GM18861 (cell line): ENCODE measurements around the gene CASKIN1.

Experiments used
- ATAC-seq: cut with Tn5 transposase; IDR thresholded peaks from one replicate; pipeline ENCODE4 v1.9.1; 2021; ENCODE audit not compliant: unreplicated experiment

CASKIN1 gene

DNA sequence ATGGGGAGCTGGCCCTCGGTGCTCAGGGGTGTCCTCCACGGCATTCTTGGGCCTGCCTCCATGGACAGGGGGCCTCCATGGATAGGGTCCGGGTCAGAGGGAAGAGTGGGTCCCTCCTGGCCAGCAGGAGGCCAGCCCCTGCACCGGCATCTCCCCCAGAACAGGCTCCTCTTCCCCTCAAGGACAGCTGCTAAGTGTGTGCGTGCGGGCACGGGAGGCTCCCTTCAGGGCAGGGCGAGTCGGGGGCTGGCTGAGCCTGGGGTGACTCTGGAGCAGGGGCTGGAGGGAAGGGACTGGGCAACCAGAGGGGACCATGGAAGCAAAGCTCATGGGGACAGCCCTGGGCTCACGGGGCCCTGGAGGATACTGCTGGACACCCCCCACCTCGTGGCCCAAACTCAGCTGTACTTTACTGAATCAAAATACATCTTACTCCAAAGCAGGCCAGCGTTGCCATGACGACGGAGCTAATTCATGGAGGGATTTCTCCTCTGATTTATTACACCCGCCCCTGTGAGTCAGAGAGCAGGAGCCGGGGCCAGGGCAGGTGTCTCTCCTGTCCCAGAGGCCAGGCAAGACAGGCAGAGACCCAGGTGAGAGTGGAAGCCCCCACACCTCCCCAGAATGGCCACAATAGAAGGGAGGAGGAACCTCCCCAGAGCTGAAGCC, 2.1 kb downstream of the CASKIN1 start:
- no peak for ATAC-seq

DNA sequence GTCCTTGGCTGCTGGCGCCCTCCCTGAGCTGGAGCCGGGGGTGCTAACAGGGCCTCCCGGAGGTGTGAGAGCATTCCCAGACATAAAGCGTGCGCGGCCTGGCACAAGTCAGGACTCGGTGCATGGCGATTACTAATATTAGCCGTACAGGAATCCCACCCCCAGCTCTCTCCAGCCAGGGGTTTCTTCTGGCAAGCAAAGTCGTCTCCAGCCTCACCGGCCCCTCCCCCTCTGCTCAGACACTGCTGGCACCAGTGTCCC, 5.0 kb downstream of the CASKIN1 start:
- ATAC-seq, result no peak

DNA sequence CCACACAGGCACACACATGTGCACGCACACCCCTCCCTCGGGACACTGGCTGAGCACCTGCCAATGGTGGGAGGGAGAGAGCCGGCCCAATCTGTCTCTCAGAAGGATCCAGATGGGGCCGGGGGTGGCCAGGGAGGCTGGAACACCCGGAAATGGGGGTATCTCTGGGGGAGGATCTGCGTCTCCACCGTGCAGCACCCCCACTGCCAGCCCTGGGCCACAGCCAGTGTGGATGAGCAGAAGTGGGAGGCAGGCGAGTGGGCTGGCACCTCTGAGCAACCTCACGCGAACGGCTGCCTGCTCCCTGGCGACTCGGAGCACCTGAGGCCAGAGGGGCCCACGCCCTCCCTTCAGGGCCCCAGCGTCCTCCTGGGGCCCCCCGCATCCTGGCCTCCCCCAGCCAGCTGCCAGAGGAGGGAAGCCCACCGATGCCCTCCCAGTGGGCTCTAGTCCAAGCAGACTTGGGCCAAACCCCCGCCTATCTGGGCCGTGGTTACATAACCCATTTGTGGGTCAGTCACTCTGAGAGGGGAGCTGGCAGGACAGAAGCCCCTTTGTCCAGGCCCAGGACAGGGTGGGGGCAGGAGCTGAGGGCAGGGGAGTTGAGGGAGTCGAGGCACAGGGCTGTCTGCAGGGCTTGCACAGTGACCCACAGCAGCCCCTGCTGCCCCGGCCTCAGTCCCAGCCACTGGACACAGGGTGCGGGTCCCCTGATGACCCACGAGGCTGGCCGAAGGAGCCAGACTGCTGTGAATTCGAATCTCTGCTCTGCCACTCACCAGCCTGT, 5.6 kb downstream of the CASKIN1 start:
- no peak for ATAC-seq

DNA sequence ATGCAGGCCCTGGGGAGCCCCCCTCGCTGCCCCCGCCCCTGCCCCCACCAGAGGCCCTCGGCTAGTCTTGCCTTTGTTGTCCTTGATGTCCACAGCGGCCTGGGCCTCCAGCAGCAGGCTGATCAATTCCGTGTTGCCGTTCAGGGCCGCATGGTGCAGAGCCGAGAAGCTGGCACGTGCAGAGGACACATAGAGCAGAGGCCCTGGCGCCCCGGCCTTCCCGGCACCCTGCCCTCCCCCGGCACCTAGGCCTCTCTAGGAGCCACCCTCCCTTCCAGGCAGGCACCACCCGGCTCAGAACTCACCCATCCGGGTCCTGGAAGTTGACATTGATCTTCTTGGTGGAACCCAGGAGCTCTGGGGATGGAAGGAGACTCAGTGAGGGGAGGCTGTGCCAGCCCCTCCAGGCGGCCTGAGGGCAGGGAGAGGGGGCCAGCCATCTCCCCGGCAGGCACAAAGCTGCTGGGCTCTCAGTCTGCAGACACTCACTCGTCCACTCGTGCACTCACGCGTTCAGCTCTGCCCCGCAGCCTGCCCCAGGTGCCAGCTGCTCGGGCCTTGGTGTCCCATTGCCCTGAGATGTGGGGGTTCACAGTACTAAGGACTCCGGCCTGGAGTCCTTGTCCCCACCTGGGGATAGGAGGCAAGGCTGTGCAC, 6.3 kb downstream of the CASKIN1 start:
- no peak for ATAC-seq

DNA sequence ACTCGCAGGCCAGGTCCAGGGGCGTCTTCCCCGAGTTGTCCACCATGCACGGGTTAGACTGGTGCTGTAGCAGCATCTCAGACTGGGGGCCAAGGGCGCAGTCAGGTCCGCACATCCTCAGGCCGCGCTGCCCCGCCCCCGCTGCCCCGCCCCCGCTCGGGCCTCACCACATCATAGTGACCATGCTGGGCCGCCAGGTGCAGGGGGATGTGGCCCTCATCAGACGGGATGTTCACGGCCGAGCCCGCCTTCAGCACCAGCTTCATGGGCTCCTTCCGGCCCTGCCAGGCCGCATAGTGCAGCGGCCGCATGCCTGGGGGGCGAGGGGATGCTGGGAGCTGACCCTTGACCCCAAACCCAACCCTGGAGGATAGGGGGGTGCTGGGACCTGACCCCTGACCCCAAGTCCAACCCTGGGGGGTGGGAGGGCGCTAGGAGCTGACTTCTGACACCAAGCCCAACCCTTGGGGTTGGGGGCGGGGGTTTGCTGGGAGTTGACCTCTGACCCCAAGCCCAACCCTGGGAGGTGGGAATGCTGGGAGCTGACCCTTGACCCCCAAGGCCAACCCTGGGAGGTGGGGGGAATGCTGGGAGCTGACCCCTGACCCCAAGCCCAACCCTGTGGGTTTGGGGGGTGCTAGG, 7.0 kb downstream of the CASKIN1 start:
- no peak for ATAC-seq

DNA sequence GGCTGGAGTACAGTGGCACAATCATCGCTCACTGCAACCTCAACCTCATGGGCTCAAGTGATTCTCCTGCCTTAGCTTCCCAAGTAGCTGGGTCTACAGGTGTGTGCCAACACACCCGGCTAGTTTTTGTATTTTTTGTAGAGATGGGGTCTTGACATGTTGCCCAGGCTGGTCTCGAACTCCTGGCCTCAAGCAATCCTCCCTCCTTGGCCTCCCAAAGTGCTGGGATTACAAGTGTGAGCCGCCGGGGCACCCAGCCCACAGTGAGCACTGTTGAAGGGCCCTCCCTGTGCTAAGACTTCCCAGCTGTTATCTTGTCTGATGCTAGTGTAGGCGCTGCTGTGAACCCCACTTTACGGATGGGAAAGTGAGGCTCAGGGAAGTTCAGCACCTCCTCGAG, 8.0 kb downstream of the CASKIN1 start:
- no peak for ATAC-seq

DNA sequence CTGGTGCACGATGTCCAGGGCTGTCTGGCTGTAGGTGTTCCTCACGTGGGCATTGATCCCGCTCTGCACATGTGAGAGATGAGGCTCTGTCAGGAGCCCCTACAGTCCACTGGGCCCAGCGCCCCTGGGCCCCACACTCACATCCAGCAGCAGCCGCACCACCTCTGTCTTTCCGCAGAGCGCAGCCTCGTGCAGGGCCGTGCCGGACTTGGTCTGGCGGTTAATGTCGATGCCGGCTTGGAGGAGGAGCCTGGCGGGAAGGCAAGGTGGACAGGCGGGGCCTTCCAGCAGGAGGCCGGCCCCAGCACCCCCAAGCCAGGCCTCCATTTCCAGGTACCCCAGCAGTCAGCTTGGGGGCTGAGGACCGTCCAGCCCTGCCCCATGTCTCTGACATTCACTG, 9.2 kb downstream of the CASKIN1 start:
- no peak for ATAC-seq

DNA sequence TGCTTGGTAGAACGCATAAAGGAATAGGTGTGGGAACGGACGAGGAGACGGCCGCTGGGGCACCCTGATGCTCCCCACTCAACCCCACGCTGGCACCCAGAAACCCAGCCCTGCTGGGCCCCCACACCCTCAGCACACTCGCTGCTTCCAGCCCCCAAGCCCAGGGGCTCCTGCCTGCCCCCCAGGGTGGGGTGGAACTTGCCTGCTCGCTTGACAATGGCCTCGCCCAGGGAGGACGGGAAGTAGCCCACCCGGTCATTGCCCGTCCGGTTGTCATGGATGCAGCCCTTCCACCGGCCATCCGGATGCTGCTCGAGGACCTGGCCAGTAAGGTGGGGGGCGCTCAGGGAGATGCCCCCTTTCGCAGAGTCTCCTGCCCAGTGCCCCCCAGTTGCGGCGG, 9.9 kb downstream of the CASKIN1 start:
- ATAC-seq, result no peak

DNA sequence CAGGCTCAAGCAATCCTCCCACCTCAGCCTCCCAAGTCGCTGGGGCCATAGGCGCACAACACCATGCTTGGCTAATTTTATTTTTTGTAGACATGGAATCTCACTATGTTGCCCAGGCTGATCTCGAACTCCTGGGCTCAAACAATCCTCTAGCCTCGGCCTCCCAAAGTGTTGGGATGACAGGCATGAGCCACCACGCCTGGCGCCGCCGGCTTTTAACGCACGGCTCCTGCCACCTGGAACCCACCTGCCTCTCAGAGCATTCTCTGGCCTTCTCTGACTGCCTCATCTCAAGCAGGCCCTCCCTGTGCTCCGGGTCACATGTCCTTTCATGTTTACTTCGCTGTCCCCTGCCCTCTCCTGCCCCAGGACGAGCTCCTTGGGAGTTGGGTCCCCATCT, 10.3 kb downstream of the CASKIN1 start:
- no peak for ATAC-seq

DNA sequence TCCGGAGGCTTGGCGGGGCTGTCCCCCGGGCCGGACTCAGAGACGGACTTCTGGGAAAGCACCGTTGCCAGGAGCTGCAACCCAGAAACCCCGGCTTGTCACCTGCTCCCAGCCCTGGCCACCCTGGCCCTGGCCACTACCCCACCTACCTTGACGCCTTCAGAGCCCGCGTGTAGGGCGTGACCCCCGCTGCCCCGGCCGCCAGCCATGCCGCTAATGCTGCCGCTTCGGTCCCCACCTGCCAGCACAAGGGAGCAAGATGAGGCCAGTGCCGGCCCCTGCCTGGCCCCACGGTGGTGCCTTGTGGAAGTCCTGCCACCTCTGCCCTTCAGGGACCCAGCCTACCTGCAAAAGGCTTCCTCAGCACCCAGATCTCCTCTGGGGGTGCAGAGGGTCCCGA, 11.4 kb downstream of the CASKIN1 start:
- ATAC-seq, result no peak

DNA sequence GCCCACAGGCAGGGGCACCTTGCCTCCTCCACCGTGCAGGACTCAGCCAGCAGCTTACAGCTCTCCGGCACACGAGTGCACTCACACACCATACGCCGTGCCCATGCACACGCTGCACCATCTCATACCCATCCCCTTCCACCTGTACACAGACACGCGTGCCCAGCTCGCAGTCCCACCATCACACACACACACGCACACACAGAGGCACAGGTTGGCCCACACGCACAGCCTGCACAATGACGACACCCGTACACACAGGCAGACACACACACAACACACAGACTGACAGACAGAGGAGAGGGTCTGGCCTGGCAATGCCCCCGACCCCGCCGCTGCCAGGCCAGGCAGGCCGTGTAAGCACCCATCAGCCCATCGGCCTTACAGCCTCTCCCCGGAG, 12.1 kb downstream of the CASKIN1 start:
- no peak for ATAC-seq

DNA sequence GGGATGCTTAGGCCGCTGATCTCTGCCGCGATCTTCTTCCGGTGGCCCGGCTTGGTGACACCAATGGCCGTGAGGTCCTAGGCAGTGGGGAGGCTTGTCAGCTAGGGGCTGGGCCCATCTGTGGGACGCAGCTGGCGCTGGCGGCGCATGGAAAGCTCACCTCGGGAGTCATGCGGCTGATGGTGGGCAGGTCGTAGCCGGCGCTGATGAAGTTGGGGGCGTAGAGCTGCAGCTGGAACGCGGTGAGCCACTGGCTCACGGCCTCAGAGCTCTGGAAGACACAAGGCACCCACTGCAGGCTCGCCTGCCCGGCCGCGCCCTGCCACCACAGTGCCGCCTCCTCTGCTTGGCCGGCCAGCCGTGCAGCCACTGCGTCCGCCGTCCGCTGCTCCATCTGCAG, 12.7 kb downstream of the CASKIN1 start:
- ATAC-seq, result no peak

DNA sequence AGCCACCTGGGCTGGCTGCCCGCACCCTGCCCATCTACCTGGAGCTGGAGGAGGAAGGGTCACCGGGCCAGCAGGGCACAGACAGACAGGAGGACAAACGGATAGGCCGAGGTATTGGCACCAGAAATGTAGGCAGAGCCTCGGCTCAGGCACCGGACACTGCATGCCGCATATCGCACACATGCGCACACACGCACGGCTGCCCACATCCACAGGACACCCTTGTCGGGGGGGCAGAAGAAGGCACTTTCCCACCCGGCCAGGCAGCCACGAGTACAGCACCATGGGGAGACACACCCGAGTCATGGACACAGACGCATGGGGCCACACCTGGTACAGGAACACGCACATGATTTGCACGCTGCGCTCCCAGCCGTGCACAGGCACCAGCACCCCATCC, 14.5 kb downstream of the CASKIN1 start:
- no peak for ATAC-seq

DNA sequence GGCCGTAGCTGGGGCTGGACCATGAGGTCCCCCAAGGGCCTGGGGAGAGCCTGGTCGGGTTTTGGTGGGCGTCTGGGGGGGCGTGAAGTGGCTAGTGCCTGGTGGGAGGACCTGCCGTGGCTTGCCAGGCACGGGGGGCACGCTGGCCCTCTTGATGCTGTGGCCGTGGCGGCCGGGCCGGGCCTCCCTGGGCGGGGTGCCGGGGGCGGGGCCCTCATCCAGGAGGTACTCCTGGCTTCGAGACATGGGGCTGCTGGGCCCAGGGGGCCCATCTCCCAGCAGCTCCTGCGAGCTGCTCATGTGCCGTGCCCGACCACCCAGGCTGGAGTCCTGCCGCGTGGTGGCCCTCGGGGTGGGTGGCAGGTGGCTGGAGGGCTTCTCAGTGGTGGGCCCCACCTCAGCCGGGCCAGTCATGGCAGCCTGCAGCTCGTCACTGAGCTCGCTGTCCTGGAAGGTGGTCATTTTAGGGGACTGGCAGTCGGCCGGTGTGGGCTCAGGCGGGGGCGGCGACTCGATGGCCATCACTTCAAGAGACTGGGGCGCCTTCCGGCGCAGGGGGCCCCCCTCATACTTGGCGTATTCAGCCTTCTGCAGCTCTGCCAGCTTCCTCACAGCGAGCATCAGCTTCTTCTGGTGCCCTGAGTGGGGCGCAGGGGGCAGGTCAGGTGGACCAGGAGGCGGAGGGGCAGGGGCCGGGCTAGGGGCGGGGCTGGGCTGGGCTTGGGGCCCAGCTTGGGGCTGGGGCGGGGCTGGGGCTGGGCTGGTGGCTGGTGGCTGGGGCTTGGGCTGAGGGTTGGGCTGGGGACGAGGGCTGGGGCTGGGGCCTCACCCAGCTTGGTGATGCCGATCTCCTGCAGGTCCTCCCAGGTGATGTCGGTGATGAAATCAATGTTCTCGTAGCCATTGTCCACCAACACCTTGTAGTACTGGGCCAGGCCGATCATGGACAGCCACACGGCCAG, 15.2 kb downstream of the CASKIN1 start:
- no peak for ATAC-seq

DNA sequence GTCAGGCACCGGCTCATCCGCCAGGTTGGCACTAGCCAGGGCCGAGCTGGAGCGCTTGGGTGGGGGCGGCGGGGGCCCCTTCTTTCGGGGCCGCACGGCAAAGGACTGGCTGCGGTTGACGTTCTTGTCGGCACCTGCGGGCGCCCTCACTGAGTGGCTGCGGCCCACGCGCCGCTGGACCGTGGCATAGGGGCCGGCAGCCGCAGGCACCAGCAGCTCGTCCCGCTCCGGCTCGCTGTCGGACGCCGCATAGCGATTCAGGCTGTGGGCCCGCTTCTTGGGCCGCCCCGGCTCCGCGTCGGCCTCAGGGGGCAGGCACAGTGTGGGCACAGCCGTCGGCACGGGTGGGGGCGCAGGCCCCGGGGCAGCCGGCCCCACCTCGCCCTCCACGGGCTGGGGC, 15.9 kb downstream of the CASKIN1 start:
- ATAC-seq, result no peak

DNA sequence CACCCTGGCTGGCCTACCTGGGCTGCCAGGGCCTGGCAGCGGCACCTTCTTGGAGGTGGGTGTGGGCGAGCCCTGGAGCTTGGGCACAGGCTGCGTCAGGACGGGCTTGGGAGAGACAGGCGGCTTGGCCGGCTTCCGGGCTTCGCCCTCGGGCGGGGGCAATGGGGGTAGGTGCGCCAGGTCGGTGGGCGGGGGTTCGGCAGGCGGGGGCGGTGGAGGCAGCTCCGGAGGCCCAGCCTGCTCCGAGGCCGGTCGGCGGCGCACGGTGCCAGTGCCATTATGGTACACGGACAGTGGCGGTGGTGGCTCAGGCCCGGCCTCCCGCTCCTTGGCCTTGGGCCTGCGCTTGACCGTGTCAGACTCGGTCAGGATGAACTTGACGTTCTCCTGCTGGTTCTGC, 16.8 kb downstream of the CASKIN1 start:
- no peak for ATAC-seq

DNA sequence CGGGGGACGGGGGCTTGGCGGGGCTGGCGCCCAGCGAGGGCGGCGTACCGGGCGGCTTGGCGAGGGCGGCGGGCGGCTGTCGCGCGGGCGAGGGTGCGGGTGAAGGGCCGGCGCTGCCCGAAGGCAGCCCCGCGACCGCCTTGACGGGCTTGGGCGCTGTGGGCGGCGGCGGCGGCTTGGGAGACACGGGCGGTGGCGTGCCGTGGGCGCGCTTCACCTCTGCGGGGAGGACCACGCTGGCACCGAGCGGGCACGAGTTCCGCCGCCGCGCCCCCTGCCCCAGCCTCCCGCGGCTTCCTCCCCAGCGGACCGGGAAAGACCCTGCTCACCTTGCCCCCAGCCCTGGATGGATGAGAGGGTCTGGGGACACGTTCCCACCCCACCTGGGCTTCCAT, 17.3 kb downstream of the CASKIN1 start:
- ATAC-seq, result no peak

DNA sequence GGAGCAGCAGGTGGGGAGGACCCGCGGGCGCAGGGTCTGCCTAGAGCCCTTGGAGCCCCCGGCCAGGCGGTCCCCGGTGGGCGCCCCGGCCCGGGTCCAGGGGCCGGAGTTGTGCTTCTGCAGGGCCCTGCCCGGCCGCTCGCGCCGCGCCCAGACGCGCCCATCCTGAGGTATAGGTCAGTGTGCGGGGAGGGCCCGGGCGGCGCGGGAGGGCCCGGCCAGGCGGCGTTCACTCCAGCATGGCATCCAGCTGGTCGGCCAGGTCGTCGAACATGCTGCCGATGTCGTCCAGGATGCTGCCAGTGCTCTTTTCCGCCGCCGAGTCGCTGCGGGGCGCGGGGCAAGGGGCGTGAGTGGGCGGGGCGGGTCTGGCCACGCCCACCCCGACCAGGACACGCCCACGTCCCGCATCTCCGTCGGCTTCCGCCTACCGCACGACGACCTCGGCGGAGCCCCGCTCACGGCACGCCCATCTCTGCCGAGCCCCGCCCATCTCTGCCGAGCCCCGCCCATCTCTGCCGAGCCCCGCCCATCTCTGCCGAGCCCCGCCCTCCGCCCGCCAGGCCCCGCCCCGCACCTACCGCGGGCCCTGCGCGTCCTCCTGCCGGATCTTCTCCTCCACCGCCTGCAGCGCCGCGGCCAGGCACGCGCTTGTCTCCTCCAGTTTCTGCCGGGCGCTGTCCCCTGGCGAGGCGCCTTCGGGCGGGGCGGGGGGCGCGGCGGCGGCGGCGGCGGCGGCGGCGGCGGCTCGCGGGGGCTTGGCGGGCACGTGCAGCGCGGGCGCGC, 17.9 kb downstream of the CASKIN1 start:
- ATAC-seq, result no peak

DNA sequence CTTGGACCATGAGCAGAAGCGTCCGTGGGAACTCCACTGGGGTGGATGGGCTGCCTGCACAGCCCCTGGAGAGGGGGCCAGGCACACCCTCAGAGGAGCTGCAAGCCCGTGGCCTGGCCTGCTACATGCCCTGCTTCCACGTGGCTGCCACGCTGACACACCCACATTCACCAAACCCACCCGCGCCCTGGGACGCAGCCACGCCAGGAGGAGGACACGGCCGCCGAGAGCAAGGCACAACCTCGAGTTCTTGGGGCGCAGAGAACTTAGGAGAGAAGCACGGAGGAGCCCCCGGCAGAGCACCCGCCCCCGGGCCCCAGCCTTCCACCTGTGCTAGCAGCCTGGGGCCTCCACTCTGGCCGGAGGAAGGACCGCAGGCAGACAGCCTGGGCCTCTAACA, 18.8 kb downstream of the CASKIN1 start:
- ATAC-seq, result no peak

DNA sequence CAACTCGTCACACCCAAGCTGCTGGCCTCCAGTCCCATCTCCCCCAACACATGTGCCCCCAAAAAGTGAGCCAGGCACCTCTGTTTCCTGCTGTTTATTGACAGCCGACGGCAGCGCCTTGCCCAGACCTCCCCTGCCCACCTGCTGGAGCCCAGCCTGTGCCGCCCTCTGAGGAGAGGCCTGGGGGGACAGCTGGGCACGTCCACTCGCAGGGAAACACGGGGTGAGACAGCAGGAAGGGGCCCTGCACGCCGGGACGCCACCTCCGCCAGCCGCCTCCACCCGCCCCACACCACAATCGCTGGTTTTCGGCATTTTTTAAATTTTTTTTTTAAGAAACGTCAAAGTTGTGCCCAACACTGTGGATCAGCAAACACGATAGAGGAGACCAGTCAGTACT, 19.3 kb downstream of the CASKIN1 start:
- no peak for ATAC-seq
